HepG2 (cell line): ENCODE measurements around the gene COMMD1.
"Not testable (repeated sequence)": the region's sequence is repeated elsewhere in the genome, so short reads cannot be mapped to it uniquely, and the experiment has no call there.

Experiments used
- HES4 ChIP-seq: sonication (generic); formaldehyde crosslinking; IDR thresholded peaks from 2 replicates; pipeline ENCODE4 v1.9.0; 2021; ENCODE audit warnings: mild to moderate bottlenecking, missing genetic modification reagents, borderline replicate concordance
- SMAD3 ChIP-seq: sonication (generic); formaldehyde crosslinking; IDR thresholded peaks from 2 replicates; pipeline ENCODE4 v1.4.0; 2020; ENCODE audit warnings: missing genetic modification reagents
- ZNF20 ChIP-seq: sonication (generic); formaldehyde crosslinking; IDR thresholded peaks from 2 replicates; pipeline ENCODE4 v1.4.0; 2020; ENCODE audit warnings: mild to moderate bottlenecking, moderate library complexity, missing genetic modification reagents
- TF ChIP-seq, protein P1 (sequence below): sonication (generic); formaldehyde crosslinking; IDR thresholded peaks from 2 replicates; pipeline ENCODE4 v1.4.0; 2020; ENCODE audit warnings: low read depth, mild to moderate bottlenecking, missing genetic modification reagents

DNA sequence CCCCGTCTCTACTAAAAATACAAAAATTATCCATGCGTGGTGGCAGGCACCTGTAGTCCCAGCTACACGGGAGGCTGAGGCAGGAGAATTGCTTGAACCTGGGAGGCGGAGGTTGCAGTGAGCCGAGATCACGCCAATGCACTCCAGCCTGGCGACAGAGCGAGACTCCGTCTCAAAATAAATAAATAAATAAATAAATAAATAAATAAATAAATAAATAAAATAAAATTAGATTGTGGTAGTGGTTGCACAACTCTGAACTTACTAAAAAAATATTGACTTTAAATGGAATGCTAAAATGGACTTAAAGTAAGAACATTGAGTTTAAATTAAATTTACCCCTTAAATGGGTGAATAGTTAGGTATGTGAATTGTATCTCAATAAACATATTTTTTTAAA, 255.2 kb downstream of the COMMD1 start:
- TF ChIP-seq HES4, SMAD3, ZNF20 (CRISPR knock-in tag): not testable (repeated sequence)
- TF ChIP-seq, protein P1, sequence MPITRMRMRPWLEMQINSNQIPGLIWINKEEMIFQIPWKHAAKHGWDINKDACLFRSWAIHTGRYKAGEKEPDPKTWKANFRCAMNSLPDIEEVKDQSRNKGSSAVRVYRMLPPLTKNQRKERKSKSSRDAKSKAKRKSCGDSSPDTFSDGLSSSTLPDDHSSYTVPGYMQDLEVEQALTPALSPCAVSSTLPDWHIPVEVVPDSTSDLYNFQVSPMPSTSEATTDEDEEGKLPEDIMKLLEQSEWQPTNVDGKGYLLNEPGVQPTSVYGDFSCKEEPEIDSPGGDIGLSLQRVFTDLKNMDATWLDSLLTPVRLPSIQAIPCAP (CRISPR knock-in tag): not testable (repeated sequence)
